NCI-H1048 (cell line): ENCODE results near the gene FIGN.
A peak's percentile ranks its signal among the peaks of the same experiment; 100 is the strongest.

Source experiments
- DNase-seq: peaks from one replicate; lab custom pipeline; 2025; lab: John Stamatoyannopoulos, UW

The FIGN gene, protein sequence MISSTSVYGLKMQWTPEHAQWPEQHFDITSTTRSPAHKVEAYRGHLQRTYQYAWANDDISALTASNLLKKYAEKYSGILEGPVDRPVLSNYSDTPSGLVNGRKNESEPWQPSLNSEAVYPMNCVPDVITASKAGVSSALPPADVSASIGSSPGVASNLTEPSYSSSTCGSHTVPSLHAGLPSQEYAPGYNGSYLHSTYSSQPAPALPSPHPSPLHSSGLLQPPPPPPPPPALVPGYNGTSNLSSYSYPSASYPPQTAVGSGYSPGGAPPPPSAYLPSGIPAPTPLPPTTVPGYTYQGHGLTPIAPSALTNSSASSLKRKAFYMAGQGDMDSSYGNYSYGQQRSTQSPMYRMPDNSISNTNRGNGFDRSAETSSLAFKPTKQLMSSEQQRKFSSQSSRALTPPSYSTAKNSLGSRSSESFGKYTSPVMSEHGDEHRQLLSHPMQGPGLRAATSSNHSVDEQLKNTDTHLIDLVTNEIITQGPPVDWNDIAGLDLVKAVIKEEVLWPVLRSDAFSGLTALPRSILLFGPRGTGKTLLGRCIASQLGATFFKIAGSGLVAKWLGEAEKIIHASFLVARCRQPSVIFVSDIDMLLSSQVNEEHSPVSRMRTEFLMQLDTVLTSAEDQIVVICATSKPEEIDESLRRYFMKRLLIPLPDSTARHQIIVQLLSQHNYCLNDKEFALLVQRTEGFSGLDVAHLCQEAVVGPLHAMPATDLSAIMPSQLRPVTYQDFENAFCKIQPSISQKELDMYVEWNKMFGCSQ

DNA sequence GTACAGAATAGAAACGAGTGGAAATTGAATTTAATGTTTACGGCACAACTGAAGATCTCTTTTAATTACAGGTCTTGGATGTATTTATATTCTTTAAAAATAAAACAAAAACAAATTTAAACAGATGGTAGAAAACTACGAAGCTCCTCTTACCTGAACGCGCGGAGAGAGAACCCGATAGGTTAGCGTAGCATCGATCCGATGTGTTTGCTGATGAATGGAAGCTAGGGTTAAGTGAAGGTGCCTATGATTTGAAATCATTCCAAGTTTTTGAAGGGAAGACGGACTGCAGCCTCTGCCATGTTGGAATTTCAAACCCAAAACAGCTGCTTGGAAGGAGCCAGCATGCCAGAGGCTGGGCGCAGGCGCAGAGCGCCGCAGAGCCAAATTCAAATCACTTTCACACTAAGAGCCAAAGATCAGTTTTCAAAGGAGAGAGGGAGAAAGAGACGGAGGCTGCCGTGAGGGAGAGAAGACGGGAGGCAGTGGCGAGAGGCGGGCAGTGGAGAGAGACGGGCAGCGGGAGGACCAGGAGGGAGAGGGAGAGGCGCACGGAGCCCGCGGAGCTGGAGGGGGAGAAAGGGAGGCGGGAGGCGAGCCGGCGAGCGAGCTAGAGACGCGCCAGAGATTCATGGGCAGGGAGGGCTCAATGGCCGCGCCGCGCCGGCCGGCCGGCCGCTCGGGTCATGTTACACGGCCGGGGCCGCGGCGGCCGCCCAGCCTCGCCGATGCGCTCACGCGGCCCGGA lies at the start of gene FIGN:
TSS of gene FIGN (minus strand) at position 324 of the 748 bp plus-strand sequence. CDS start 1,081 bp downstream, outside the sequence.
- peak; percentile 12 for DNase-seq

DNA sequence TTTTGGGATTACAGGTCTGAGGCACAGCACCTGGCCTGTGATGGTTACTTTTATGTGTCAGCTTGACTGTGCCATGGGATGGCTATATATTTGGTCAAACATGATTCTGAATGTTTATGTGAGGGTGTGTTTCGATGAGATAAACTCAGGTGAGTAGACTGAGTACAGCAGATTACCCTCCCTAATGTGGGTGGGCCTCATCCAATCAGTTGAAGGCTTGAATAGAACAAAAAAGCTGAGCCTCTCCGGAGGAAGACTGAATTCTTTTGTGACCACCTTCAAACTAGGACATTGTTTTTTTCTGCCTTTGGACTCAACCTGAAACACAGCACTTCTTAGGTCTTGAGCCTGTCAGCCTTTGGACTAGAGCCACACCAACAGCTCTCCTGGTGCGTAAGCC lies 49.4 kb upstream of the FIGN start:
- no peak for DNase-seq

DNA sequence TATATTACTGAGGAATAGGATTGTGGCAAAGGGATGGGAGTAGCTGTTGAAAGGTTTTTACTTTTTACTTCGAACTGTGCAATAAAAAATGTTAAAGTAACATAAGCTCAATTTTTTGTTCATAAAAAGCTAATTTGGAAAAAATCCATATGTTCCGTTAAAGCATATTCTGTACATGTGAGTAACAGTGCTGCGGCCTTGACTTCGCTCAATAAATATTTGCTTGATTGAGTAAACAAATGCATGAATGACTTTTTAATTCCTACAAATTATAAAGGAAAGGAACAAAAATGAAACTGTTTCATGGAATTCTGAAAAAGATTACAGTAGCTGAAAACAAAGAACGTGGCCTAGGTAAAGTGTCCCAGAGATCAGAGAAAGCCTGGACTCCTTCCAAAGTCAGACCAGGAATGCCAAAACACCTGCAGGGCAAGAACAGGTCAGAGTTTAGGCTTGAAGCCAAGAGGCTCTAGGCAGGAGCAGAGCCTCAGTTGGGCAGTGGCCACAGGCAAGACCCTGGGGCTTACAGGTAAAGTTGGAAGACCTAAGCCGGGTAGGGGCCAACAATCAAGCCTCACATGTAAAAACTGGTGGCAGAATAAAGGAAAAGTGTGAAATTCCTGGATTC lies 44.3 kb upstream of the FIGN start:
- DNase-seq = no peak

DNA sequence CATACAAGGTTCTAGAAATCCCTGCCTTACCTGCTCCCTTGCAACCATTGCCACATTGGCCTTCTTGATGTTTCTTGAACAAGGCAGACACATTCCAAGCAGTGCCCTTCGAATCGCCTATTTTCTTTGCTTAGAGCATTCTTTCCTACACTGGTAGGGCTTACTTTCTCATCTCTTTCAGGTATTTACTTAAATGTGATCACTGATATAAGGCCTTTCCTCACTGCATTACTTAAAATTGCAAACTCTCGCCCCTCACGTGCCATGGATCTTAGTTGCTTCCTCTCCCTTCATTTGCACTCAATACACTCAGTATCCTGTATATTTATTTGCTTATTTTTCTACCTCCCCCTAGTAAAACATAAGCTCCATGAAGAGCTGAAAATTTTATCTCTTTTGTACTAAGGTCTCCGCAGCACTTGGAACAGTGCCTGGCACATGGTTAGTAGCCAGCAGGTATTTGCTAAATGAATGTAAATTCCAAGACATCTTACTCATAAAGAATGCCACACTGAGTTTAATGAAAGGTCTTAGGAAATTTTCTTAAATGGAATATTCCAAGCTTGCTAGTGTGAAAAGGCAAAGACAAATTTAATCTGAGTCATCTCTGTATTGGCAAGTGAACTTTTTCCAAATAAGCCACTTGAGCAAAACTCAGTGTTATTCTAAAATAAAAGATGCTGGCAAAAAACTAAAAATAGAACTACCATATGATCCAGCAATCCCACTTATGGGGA lies 42.4 kb upstream of the FIGN start:
- no peak for DNase-seq

DNA sequence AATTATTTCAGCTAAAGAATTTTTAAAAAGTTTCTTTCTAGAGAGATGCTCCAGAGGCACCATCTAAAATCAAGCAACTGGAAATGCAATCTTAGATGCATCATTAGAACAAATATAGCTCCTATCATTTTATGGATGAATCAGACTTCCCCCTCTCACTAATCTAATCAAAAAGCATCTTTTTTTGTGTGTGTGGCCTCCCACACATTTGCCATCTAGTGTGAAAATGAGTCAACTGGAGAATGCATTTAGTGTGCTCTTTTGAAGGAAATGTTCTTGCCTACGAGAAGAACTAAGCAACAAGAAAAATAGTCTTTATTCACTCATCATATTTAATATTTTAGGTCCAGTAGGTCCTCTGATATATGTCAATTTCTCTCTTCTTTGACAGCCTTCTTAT lies 39.5 kb upstream of the FIGN start:
- DNase-seq = no peak

DNA sequence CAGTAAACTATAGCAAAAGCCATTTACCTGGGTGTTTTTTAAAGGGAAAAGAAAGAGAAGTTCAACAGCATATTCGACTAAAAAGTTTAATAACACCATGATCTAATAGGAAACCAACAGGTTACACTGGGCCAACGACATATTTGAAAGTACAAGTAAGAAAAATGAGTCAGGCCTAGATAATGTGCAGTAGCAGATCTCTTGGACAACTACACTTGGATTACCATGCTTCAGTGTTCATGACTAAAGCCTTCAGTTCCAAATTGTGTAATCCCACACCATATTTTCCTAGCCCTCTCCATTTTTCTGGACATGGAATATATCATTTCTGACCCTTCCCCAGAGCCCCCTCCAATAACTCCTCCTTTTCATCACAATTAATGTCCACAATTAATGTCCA lies 39.1 kb upstream of the FIGN start:
- no peak for DNase-seq

DNA sequence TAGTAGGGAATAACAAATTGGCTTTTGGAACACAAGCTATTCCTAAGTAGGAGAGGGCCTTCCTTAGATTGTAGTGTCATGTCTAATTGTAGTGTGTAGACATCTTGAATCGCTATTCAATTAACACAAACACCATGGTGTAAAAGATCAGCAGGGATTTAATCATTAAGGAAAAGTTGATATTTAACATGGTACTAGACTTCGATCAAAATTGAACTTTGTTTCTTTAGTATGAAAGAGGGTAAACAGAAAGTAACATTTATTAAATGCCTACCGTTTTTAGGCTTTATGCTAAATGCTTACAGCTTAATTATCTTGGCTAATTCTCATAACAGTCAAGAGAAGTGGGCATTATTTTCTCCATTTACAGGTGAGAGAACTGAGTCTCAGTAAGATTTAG lies 37.5 kb upstream of the FIGN start:
- DNase-seq = no peak

DNA sequence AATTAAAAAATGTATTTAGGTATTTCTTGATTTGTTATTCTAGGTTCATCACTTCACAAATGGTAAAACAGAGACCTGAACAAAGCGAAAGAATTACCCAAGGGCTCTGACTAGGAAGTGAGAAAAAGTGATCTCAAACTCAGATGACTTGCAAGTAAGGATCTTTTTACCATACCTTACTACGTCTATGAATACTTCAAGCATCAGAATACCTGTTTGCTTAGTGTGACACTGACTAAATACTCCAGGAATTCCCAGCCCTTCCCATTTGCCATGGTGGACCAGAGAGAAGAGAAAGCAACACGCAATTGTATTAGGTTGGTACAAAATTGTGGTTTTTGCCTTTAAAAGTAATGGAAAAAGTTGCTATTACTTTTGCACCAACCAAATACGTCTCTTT lies 35.8 kb upstream of the FIGN start:
- DNase-seq = no peak

DNA sequence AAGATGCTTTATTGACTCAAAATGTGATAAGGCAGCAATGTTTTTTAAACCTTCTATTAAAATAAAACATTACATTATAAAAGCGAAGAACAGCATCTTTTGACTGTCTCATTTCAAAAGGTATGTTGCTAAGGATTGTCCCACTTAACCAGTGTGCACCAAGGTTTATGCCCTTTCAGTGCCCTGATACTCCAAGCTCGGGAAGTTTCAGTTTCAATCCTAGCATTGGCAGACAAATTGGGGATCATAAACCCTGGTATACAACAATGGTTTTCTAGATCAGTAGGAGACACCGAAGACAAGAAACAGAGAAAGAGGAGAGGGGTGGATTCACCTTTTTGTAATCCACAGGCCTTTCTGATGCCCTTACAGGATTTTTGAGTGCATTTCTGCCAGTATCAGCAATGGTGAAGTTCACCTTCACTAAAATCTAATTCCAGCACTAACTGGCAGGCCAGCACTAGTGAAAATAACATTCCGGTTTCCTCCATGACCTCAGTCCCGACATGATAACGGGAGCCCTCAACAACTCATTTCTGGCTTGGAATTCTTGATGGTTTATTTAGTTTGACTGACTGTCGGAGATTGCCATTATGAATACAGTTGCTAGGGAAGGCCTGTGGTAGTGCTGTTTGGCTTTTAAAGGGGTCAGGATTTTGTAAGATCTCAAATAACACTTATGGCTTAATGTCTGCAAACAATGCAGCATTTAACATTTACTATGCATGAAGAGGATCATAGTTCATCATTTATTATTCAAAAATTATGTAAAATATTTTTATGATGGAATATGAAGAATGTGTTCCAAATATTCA lies 33.3 kb upstream of the FIGN start:
- DNase-seq = no peak

DNA sequence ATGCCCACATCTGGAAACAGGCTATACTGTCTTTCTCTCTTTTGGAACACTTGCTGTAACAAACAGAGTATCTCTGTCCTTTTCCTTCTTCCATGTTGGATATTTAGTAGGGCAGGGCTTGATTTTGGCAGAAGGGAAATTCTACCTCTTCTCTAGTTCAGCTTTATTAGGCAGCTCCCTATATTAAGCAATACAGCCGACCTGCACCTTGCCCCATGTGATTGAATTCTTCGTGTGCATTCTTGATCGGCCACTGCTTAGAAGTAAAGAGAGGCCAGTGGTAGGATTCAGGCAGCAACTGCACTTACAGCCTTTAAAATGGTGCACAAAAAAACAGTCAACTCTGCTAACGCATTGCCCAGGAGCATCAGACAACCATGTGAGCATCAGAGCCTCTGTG lies 31.3 kb upstream of the FIGN start:
- DNase-seq = no peak

DNA sequence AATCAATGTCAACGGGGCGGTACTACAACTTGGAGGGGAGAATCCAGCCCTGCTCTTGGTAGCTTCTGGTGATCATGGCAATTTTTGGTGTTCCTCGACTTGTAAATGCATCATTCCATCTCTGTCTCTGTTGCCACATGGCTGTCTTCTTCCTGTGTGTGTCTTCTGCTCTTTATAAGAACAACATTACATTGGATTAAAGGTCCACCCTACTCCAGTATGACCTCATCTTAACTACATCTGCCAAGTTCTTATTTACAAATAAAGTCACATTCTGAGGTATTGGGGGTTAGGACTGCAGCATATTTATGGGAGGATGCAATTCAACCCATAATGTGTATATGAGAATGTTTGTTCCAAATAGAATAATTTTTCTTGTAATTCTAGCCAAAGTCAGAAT lies 28.8 kb upstream of the FIGN start:
- no peak for DNase-seq

DNA sequence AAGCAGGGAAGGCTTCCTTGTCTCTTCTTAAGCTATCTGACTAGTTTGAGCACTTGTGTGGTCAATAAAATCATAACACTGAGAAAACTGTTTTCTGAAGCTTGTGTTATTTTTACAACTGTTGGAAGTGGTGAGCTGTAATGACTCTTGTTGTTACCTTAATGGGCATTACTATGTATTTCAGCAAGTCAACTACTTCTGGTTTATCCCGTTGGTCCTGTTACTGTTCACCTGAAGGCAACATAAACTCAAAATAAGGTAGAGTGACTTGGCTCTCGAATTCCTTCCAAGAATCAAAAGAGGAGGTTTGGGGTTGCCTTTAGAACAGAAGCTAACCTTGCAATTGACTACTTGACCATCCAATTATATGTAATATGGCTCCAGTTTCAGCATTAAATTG lies 23.2 kb upstream of the FIGN start:
- DNase-seq = no peak

DNA sequence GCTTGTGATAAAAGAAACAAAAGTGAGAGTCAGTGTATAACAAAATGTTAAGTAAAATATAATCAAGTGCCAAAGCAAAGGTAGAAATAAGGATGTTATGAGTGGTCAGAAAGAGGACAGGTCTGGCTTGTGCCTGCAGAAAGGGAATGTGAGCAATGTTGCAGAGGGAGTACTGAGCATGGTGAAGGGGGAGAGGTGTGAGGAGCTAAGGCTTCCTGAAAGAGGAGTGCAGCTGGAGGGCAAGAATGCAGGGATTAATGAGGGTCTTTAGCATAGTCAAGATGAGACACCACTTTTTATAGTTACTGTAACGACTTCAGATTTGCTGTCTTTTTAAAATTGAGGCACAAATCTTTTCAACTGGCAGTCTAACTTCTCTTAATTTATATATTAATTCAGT lies 22.0 kb upstream of the FIGN start:
- no peak for DNase-seq

DNA sequence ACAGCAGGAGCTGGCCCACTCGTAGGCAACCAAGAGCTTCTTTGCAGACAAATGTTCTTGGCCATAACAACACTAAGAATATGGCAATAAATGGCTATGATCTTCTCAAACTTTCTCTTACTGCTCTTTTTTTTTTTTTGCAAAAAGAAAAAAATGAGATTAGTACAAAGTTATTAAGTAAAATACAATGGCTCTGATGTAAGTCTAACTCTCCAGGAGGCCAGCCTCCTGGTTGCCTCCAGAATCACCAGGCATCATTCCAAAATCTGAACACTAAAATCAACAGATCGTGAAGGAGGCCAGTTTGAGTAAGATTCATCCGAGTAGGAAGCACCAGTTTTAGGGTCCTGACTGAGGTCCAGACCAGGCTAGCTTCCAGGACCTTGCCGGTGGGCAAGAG lies 20.8 kb upstream of the FIGN start:
- DNase-seq = no peak

DNA sequence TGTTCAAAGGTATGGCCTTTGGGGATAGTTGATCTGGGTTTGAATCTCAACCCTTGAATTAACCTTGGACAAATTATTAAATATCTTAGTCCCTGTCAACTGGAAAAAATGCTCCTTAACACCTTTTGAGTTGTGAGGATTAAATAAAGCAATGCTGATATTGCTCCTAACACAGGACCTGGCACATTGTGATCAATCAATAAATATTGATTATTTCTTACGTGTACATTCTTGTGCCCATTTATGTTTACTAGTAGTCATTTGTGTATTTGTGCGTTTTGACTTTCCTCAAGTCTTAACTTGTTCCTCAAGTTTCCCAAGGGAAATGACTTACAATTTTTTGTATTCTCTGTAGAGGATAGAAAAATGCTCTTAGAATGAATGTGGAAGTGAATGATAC lies 19.6 kb upstream of the FIGN start:
- no peak for DNase-seq

DNA sequence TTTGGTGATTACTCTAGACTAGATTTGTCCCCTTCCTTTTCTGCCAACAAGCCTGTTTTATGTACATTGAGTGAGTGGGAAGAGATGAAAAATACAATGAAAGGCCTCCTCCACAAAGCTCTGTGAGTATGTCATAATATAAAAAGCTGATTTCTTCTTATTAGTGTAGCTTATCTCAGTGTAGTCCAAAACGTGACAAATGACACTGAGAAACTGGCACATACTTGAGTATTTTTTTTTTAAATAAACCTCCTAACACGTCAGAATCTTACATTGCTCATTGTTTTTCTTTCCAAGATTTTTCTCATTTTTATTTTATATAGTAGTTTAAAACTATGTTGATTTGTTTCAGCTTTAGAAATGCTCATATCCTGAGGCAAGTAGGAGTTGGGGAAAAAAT lies 17.9 kb upstream of the FIGN start:
- DNase-seq = no peak

DNA sequence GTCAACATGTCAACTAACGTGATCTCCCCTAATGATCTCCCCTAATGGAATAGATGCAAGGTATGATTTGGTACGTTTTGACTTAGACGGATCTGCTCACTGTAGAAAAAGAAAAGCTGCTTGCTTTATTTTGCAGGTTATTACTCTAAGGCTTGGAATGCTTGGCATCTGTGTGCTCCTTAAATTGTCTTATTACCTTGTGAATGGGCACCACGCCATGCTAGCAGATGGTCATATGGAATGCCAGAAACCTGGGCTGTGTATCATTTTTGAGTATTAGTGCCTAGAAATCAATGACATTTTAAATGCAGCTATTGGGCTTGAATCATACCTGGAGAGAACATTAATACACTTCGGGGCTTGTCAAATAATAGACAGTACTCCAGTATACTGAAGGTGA lies 16.5 kb upstream of the FIGN start:
- no peak for DNase-seq

DNA sequence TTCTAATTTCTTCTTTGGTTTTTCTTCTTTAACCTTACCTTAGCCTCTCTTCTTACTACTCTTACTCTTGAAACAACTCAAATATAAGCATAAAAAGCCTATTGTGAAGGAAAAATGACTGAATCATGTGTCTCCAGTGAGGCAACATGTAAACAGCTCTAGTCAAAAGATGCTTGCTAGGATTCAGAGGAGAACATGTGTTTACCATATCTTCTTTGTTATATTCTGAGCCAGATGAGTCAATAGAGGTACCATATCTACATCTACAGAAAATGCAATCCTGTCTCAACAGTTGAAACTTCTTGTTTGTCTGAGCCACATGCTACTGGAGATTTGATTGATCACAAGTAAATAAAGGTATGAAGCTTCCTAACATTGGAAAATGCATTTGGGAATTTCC lies 15.9 kb upstream of the FIGN start:
- no peak for DNase-seq

DNA sequence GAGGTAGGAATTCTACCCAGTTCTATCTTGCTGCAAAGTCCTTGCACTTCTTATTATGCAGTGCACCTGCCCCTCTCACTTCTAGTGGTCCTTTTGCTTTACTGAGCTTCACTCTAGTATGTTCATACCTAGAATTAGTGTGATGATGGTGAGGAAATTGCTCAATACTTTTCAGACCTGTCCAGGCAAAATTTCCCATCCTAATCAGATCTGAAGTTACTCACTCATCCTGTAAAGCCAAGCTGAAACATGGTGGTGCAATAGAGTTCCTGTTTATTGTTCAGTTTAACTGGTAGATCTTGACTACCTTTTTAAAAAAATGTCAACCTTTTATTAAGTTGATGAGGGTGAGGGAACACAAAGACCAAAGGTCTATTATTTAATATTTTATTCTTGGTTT lies 12.6 kb upstream of the FIGN start:
- DNase-seq = no peak

DNA sequence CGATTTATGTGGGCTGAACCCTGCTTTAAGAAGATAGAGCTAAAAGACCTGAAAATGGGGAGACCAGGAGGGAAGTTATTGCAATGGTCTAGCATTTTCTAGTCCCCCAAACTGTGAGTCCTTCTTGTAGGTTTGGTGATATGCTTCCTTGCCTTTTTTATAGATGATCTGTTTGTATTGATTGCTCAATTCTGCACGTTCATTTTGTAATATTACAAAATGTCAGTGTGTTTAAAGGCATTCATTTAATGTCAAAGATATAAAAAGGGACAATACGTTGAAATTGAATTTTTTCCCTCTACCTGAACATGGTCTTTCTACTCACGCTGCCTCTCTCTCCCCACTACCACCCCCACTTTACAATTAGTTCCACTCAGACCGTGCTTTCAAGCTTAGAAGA lies 5.6 kb upstream of the FIGN start:
- no peak for DNase-seq

DNA sequence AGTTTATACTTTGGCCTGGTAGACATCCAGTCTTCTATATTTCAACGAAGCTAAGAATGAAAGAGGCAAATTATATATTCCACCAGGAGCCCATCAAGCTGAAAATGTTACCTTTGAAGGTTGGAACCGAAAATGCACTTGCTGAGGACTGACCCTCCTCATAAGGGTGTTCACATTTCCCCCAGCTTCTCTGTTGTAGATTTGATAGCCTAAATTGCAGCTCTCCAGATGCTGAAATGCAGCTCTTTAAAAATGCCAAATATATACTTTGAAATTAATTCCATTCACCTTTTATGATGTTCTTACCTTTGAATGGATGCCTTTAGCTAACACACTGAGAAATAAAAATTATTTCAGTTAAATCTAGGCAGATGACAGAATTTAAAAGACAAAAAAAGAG lies 1.8 kb upstream of the FIGN start:
- no peak for DNase-seq
